BJ (cell line): Measurements from ENCODE around the gene CIB4. TPM values are rescaled to one million over a fixed set of nuclear protein-coding genes. Genes with fewer than 3 reads are reported as not detected.

ENCODE experiments used
- CTCF ChIA-PET: fragments of 350-600 bp; formaldehyde crosslinking; extraction: SDS; loops from one replicate; lab custom pipeline; 2021; ENCODE audit warnings: antibody characterized with exemption, inconsistent platforms; lab: Yijun Ruan, JAX
- POLR2A ChIA-PET: fragments of 300-600 bp; sonication (Branson Sonifier 250); formaldehyde crosslinking; extraction: SDS; loops from one replicate; lab custom pipeline; 2021; ENCODE audit warnings: antibody characterized with exemption; lab: Charles Lee
- DNase-seq: peaks from one replicate; pipeline ENCODE4 v3.0.0-alpha.2; 2011; ENCODE audit warnings: low read depth
- H3K27me3 ChIP-seq: 2 replicates; pipeline ENCODE4 v1.6.0; 2011; ENCODE audit warnings: low read length; ENCODE audit not compliant: control insufficient read depth, insufficient read depth
- H3K36me3 ChIP-seq: 2 replicates; pipeline ENCODE4 v1.5.1; 2011; ENCODE audit warnings: low read length; ENCODE audit not compliant: control insufficient read depth, insufficient read depth
- H3K4me3 ChIP-seq: 2 replicates; pipeline ENCODE4 v1.5.1; 2011; ENCODE audit warnings: low read depth, mild to moderate bottlenecking, control low read depth, low read length
- polyA plus RNA-seq: library from polyadenylated mRNA; depleted of rRNA; stranded (reverse); fragments of >200 nt; gene quantifications from 2 replicates; pipeline ENCODE4 v1.2.3, GENCODE V29; 2011
- TF ChIP-seq, protein P1 (sequence below): IDR thresholded peaks from 2 replicates; pipeline ENCODE4 v1.5.1; 2011; ENCODE audit warnings: low read depth, mild to moderate bottlenecking, control low read depth, inconsistent platforms, low read length, moderate library complexity; ENCODE audit not compliant: insufficient read depth

Gene CIB4
- polyA plus RNA-seq, 1 experiment = not detected

DNA sequence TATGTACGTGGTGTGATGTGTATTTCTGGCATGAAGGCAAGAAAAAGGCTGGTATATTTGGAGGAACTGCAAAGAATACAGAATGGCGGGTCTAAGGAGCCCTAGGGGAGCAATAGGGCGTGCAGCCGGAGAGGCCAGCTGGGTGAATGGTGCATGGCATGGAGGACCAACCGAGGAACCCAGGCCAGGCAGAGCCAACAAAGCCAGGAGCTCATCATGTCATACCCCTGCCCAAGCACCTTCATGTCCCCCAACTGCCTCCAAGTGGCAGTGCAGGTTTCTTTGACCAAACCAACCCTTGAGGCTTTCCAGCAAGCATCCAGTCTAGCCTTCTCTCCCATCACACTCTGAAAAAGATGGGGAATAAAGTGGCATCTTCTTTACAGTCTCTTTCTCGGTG is 42.4 kb upstream of the CIB4 start:
- Histone ChIP-seq H3K27me3 (peaks cover 18% of the 10 kb centered on the region), H3K4me3 (no peak overlapping the region), H3K36me3 (no peaks in the 10 kb centered on the region)
- CTCF ChIA-PET = interaction anchor here (1.1 kb wide), 1 partner anchor 63 kb away, joined by 3 read pairs; no protein-coding TSS in a partner anchor
- POLR2A ChIA-PET = no interaction called here
- TF ChIP-seq, protein P1, sequence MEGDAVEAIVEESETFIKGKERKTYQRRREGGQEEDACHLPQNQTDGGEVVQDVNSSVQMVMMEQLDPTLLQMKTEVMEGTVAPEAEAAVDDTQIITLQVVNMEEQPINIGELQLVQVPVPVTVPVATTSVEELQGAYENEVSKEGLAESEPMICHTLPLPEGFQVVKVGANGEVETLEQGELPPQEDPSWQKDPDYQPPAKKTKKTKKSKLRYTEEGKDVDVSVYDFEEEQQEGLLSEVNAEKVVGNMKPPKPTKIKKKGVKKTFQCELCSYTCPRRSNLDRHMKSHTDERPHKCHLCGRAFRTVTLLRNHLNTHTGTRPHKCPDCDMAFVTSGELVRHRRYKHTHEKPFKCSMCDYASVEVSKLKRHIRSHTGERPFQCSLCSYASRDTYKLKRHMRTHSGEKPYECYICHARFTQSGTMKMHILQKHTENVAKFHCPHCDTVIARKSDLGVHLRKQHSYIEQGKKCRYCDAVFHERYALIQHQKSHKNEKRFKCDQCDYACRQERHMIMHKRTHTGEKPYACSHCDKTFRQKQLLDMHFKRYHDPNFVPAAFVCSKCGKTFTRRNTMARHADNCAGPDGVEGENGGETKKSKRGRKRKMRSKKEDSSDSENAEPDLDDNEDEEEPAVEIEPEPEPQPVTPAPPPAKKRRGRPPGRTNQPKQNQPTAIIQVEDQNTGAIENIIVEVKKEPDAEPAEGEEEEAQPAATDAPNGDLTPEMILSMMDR = no peak
- no peak for DNase-seq

DNA sequence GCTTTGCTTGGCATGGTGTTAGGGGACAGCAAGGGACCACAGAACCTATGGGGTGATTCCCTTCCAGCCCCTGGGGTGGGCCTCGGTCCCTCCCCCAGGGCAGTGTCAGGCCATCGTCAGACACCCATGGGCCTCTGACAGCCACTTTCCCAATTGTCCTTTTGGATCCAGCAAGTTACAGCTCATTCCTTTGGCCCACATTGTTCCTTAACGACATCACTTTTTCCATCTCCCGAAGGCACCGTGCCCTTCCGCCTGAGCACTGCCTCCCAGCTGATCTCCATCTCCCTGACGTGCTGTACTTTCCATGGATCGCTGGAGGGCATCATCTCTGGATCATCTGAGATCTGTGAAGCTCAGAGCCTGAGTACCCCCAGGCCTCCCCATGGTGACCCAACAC is 41.0 kb upstream of the CIB4 start:
- Histone ChIP-seq H3K36me3 (no peaks in the 10 kb centered on the region), H3K27me3 (peaks cover 12% of the 10 kb centered on the region), H3K4me3 (no peak overlapping the region)
- TF ChIP-seq, protein P1 = no peak
- ChIA-PET CTCF (no interaction called here), POLR2A (no interaction called here)
- DNase-seq = no peak

DNA sequence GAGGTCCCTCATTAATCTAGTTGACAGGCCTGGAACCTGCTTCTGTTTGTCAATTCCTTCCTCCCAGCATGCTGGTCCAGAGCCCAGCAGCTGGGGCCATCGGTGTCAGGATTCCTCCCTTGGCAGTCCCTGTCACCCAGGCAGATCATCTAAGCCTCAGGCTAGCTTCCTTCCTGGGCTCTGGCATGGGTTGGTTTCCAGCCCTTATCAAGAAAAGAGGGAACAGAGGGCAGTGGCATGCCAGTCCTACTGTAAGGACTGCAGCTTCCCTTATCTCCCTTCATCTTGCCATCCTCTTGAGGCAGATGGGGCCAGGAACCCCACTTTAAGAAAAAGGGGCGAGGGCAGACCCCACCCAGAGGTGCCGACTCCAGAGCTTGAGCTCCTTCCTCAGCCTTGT is 40.5 kb upstream of the CIB4 start:
- H3K36me3 ChIP-seq = no peaks in the 10 kb centered on the region
- ChIA-PET POLR2A (no interaction called here), CTCF (interaction anchor here (0.9 kb wide), 1 partner anchor 58 kb away, joined by 3 read pairs; no protein-coding TSS in a partner anchor)
- TF ChIP-seq, protein P1 = no peak
- DNase-seq = no peak
- peaks cover 12% of the 10 kb centered on the region for H3K27me3 ChIP-seq
- no peak overlapping the region for H3K4me3 ChIP-seq

DNA sequence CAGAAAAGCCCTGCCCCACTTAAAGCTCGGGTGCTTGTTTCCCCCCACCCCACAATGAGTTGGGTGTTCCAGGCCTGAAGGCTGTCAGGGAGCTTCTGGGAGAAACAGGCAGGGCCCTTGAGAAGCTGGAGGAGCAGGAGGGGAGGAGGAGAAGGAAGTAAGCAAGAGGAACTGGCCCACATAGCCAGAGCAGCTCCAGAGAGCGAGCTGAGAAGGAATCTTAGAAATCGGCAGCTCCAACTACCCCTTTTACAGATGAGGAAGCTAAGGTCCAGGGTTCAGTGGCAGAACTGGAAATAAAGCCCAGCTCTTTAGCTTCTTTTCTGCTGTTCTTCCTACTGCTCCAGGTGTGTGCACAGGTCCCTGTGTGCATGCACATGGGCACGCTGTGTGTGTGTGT is 38.7 kb upstream of the CIB4 start:
- no peaks in the 10 kb centered on the region for H3K36me3 ChIP-seq
- H3K27me3 ChIP-seq = peaks cover 9% of the 10 kb centered on the region
- TF ChIP-seq, protein P1 = no peak
- ChIA-PET CTCF (interaction anchor here (2.1 to 2.5 kb wide), 2 partner anchors 12 to 21 kb away, joined by 7 to 8 read pairs; no protein-coding TSS in a partner anchor), POLR2A (no interaction called here)
- H3K4me3 ChIP-seq = no peak overlapping the region
- DNase-seq = no peak

DNA sequence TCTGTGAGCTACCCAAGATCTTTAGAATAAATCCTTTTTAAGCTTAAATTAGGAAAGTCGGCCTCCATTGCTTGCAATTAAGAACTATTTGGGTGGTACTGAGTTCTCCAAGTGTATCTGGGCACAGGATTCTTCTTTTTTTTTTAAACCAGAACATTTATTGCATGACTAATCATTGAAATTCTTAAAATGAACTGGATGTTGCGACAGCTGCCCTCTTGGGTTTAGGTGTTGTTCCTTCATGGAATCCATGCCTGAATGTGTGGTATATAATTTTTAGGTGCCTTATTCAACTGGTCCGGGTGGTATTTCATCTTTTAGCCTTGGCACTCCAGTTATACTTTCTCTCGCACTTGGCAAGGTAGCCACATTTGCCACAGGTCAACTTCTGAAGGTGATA is 36.9 kb upstream of the CIB4 start:
- DNase-seq = no peak
- Histone ChIP-seq H3K4me3 (no peak overlapping the region), H3K27me3 (peaks cover 13% of the 10 kb centered on the region), H3K36me3 (no peaks in the 10 kb centered on the region)
- ChIA-PET POLR2A (no interaction called here), CTCF (interaction anchor here (1.3 kb wide), 1 partner anchor 18 kb away, joined by 5 read pairs; no protein-coding TSS in a partner anchor)
- TF ChIP-seq, protein P1 = no peak
